Neural progenitor cell (in vitro differentiated cells): ENCODE data around the gene MGLL.

Experiments
- CTCF ChIP-seq: fragments of 200-600 bp; sonication (generic); IDR thresholded peaks from 2 replicates; pipeline ENCODE4 v1.5.1; 2017; ENCODE audit warnings: antibody characterized with exemption, mild to moderate bottlenecking
- EZH2 ChIP-seq: fragments of 200-600 bp; sonication (generic); IDR thresholded peaks from 2 replicates; pipeline ENCODE4 v1.6.1; 2017; ENCODE audit warnings: antibody characterized with exemption, mild to moderate bottlenecking, moderate library complexity
- EZH2phosphoT487 ChIP-seq: fragments of 200-600 bp; sonication (generic); IDR thresholded peaks from 2 replicates; pipeline ENCODE4 v1.6.1; 2017; ENCODE audit warnings: antibody characterized with exemption

- TF ChIP-seq CTCF (no peak), EZH2 (peak; percentile 91), EZH2phosphoT487 (peak; percentile 93)
Observed at GRCh38 chr3:127822682-127823425, 539 bp upstream of the MGLL start.
